Adrenal gland (tissue), 5 donors: Measurements from ENCODE around the gene CRACR2A.

Experiments
- CTCF ChIP-seq, 6 experiments: fragments of 450-650 bp in 4 of 6; fragments of 200-600 bp in 2 of 6; sonication (generic) in 1 of 6; IDR thresholded peaks; 1 replicate in 5 of 6; 2 replicates in 1 of 6; pipeline versions ENCODE4 v1.5.1 to v1.8.0; 2016 to 2021; ENCODE audit warnings: antibody characterized with exemption in 6 of 6, mild to moderate bottlenecking in 2 of 6, moderate library complexity in 1 of 6
- POLR2A ChIP-seq, 2 donors: fragments of 450-650 bp; IDR thresholded peaks; one replicate each; pipeline ENCODE4 v1.6.1; 2017; ENCODE audit warnings: antibody characterized with exemption in 2 of 2, mild to moderate bottlenecking in 2 of 2, moderate library complexity in 1 of 2
- donor health status: DM: no; HTN: no; CAD: no.

GRCh38 chr12:3644104-3644503, 108.8 kb downstream of the CRACR2A start:
- TF ChIP-seq CTCF (IDR thresholded peaks at IDR 0.05) (no peak), POLR2A (IDR thresholded peaks at IDR 0.05) (no peak)
